ENCODE data around the gene ALDH1L1. TPM values are rescaled to one million over a fixed set of nuclear protein-coding genes. Genes with fewer than 3 reads are reported as not detected.

ALDH1L1 gene
- total and polyA plus RNA-seq, 2 of the 8 experiments (the other 6 are each of a cell fraction or from before 2014, with no cell fraction given) = 0.98 to 1.6 TPM

GRCh38 chr3:126201168-126201567 is 20.8 kb upstream of the ALDH1L1 start:
- no peak overlapping the region for H4K5ac ChIP-seq (ENCODE audit: insufficient read length, low read depth, low read length)

More at GRCh38 chr3:126201168-126201567, 20.8 kb upstream of the ALDH1L1 start:
- no peaks in the 10 kb centered on the region for H3K79me1 ChIP-seq (ENCODE audit: low read depth, low read length)
- FAIRE-seq (no peak), DNase-seq (ENCODE audit: low read depth in 1 of 2, low spot score in 2 of 2) (no peak)
- no peak overlapping the region for H2BK120ac ChIP-seq (replicated peaks; ENCODE audit: low read depth, low read length)
- no peak overlapping the region for H2AFZ ChIP-seq (ENCODE audit: low read length)
- no peak overlapping the region for H2BK20ac ChIP-seq (ENCODE audit: low read length)
- H4K20me1 ChIP-seq (replicated peaks in 1 of 2; ENCODE audit: control insufficient read depth in 1 of 2, insufficient read depth in 2 of 2, low read length in 2 of 2) = no peaks in the 10 kb centered on the region
- H3K27me3 ChIP-seq (replicated peaks in 1 of 4; ENCODE audit: control insufficient read depth in 3 of 4, extremely low read depth in 1 of 4, insufficient read depth in 3 of 4, low read length in 3 of 4) = no peaks in the 10 kb centered on the region; a peak in 1 of 7 replicates
- H3K9ac ChIP-seq (replicated peaks in 1 of 4; ENCODE audit: extremely low read depth in 1 of 4, low read depth in 3 of 4, low read length in 3 of 4) = no peak overlapping the region
- no peak overlapping the region for H3K18ac ChIP-seq (ENCODE audit: extremely low read depth, low read length)
- POLR2A ChIA-PET (ENCODE audit: partially characterized antibody) = no interaction called here
- no peak overlapping the region for H3K4me2 ChIP-seq (ENCODE audit: insufficient read depth in 1 of 2, low read depth in 2 of 2, low read length in 2 of 2)
- no peak overlapping the region for H3K23ac ChIP-seq (ENCODE audit: insufficient read length)
- no peak overlapping the region for H3K4me3 ChIP-seq (ENCODE audit: extremely low read depth in 1 of 4, insufficient read depth in 2 of 4, low read depth in 3 of 4, low read length in 4 of 4)
- H2BK12ac ChIP-seq (ENCODE audit: low read depth, low read length) = no peak overlapping the region
- H3K23me2 ChIP-seq (ENCODE audit: low read depth, low read length) = no peaks in the 10 kb centered on the region
- H4K91ac ChIP-seq (replicated peaks; ENCODE audit: insufficient read length, low read length) = no peak overlapping the region
- H3K14ac ChIP-seq (ENCODE audit: insufficient read length) = no peak overlapping the region
- H3K56ac ChIP-seq (replicated peaks; ENCODE audit: insufficient read length, low read depth, low read length) = no peak overlapping the region
- no peak for TF ChIP-seq TAF7 (optimal IDR thresholded peaks at IDR 0.05; ENCODE audit: borderline replicate concordance, low read depth, low read length)
- TF ChIP-seq CBX8 (IDR thresholded peaks at IDR 0.05; ENCODE audit: borderline replicate concordance, low read depth, low read length) = no peak
- no peak for TF ChIP-seq JUN (IDR thresholded peaks at IDR 0.05; ENCODE audit: low read depth, low read length)
- no peak for TF ChIP-seq PHF8 (conservative IDR thresholded peaks at IDR 0.05; ENCODE audit: low read depth, low read length)
- H2AK5ac ChIP-seq (ENCODE audit: low read depth, low read length) = no peak overlapping the region
- no peak overlapping the region for H3K27ac ChIP-seq (ENCODE audit: low read depth, low read length)
- no peaks in the 10 kb centered on the region for H3K4me1 ChIP-seq (replicated peaks in 1 of 4; ENCODE audit: control insufficient read depth in 3 of 4, insufficient read depth in 4 of 4, low read length in 3 of 4)
- CTCF ChIA-PET (ENCODE audit: partially characterized antibody) = interaction anchor here (0.7 to 5.5 kb wide), 5 partner anchors 9 to 279 kb away, joined by 3 to 43 read pairs (median 7); no protein-coding TSS in a partner anchor
- no peak overlapping the region for H2BK5ac ChIP-seq (ENCODE audit: low read depth, low read length)
- H4K8ac ChIP-seq (ENCODE audit: extremely low read depth, insufficient read depth, low read length) = no peak overlapping the region
- H3K36me3 ChIP-seq (ENCODE audit: control insufficient read depth in 2 of 4, insufficient read depth in 4 of 4, low read length in 3 of 4) = no peaks in the 10 kb centered on the region
- no peak overlapping the region for H3K4ac ChIP-seq (replicated peaks; ENCODE audit: insufficient read length, low read depth, low read length)
- 96% methylated on average over 3 of the region's 3 CpGs; no CpG with 5 or more reads in 1 of the 2 experiments for WGBS, 2 experiments (ENCODE audit: extremely low coverage in 1 of 2, insufficient coverage in 1 of 2, insufficient read length in 1 of 2, insufficient replicate concordance in 2 of 2, low coverage in 1 of 2, low lambda C conversion rate in 2 of 2, missing lambda C conversion rate in 1 of 2)
- no peak overlapping the region for H2BK15ac ChIP-seq (ENCODE audit: low read length)
- peaks cover 3 to 5% of the 10 kb centered on the region in 2 experiments; a peak in 2 of 4 replicates for H3K9me3 ChIP-seq (ENCODE audit: insufficient read depth in 2 of 2, low read depth in 1 of 2, low read length in 1 of 2)
- no peaks in the 10 kb centered on the region for H3K79me2 ChIP-seq (ENCODE audit: control insufficient read depth in 1 of 2, insufficient read depth in 2 of 2, low read length in 2 of 2)
